NCI-H345 treated with DMSO at 0.1 percent for 48 hours (cell line): ENCODE measurements around the gene SERPINA3.
"Not testable (repeated sequence)": the region's sequence is repeated elsewhere in the genome, so short reads cannot be mapped to it uniquely, and the experiment has no call there.

ENCODE experiments used
- DNase-seq: peaks from one replicate; lab custom pipeline; 2025; ENCODE audit not compliant: unreplicated experiment; lab: John Stamatoyannopoulos, UW

SERPINA3 gene

DNA sequence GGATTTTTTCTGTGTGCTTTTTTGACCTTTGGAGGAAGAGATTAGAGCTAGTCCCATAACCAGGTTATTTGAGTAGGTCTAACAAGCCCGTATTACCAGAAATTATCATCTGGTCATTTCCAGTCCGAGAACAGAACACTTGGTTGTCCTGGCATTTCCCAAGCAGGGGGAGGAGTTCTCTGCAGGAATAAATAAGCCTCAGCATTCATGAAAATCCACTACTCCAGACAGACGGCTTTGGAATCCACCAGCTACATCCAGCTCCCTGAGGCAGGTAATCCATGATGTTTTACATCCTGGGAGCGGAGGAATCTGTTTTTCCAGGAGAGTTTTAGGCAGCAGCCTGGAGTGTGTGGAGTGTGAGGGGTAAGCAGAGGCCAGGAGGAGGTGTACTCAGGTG, at the start of gene SERPINA3:
Gene SERPINA3, plus strand, starts transcription at position 218 of the 400 bp plus-strand sequence. CDS start 2,051 bp downstream, outside the sequence.
- no peak for DNase-seq

DNA sequence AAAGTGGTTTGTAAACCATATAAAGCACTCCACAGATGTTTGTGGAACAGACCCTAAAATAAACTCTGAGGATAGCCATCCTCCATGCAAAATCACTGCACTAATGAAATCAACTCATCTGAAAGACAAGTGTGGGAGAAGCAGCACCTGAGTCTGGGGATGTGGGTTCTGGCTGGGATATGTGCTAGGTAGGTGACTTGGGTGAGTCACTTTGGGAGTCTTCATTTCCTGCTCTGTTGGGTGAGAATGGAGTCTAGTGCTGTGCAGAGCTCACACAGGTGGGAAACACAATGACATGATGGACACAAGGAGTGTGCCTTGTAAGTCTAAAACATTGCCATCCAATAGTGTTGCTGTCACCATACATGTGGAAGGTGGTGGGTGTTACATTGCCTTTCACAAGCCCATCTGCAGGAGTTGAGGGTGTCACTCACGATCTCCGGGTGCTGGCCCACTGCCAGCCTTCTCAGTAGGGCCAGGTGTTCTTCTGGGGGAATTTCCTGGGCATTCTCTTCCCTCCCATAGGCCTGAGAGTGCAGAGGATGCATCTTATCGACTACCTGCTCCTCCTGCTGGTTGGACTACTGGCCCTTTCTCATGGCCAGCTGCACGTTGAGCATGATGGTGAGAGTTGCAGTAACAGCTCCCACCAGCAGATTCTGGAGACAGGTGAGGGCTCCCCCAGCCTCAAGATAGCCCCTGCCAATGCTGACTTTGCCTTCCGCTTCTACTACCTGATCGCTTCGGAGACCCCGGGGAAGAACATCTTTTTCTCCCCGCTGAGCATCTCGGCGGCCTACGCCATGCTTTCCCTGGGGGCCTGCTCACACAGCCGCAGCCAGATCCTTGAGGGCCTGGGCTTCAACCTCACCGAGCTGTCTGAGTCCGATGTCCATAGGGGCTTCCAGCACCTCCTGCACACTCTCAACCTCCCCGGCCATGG, 49.0 kb upstream of the SERPINA3 start:
- DNase-seq = no peak

DNA sequence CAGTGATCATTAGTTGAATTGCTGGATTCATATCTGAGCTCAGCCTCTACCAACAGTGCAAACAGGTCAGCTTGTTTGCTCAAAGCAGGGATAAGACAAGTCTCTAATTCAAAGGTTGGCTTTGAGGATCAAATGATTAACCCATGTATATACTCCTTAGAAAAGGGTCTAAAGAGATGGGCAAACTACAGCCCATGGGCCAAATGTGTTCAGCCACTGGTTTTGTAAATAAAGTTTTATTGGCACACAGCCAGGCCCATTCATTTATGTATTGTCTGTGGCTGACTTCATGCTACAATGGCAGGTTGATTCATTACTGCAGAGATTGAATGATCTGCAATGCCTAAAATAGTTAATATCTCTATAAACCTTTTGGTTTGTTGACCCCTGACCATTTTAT, 47.8 kb upstream of the SERPINA3 start:
- no peak for DNase-seq

DNA sequence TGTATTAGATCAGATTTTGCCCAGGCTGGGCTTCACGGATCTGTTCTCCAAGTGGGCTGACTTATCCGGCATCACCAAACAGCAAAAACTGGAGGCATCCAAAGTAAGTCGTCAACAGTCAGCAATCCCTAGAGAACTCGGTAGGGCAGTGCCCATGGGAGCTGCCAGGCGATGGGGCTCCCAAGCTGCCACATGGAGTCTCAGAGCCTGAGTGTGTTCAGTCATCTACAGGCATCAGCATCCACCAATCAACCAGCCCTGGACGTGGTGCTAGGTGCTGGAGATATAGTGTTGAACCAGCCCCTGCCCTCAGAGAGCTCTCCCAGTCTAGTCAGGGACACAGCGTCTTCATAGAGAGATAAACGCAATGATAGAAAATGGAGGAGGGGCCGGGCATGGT, 44.0 kb upstream of the SERPINA3 start:
- DNase-seq = no peak

DNA sequence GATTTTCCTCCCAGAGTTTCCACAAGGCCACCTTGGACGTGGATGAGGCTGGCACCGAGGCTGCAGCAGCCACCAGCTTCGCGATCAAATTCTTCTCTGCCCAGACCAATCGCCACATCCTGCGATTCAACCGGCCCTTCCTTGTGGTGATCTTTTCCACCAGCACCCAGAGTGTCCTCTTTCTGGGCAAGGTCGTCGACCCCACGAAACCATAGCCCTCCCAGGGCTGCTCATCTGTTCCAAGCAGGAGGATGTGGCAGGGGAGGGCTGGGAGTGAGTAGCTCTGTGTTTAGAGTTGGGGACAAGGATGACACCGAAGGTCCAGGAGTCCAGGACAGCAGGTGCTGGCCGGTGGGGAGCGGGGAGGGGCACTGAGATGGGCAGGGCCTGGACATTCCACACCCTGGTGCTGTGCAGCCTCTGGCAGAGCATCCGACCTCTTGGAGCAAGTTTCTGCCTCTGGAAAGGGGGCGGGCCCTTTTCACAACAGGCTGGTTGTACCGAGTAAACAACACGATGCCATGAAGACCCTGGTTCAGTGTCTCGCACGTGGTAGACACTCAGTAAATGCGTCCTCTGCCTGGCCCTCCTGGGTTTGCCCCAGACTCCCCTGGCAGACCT, 42.7 kb upstream of the SERPINA3 start:
- DNase-seq = no peak

DNA sequence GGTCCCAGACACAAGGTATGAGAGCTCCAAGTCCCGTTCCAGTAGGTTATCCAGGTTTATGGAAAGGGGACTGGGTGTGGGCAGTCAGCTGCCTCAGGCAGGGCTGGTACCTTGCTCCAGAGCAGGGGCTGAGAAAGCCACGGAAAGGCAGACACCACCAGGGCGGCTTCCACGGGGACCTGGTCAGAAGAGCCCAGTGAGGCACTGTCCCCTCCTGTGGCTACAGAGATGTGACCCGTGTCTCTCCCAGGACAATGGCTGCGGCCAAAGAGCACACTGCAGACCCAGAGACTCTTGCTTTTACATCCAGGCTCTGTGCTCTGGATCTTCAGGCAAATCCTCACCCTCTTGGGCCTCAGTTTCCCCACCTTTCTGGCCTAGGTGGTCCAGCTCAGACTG, 42.2 kb upstream of the SERPINA3 start:
- DNase-seq = no peak

DNA sequence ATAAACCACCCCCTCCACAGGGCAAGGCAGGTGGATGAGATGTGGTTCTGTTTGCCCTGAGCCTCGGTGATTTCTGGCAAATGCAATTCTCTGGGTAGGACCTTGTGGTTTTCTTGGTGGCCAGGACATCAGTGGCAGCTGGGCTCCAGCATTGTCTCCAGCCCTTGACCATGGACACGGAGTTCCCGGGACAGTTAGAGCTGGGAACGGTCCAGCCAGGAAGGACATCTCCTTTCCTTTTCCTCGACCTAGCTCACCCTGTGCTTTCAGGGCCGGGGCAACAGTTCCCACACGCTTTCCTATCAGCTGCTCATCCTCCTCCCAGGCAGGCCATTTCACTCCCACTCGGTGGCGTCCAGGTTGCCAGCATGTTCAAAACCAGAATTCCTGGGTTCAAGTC, 41.8 kb upstream of the SERPINA3 start:
- no peak for DNase-seq

DNA sequence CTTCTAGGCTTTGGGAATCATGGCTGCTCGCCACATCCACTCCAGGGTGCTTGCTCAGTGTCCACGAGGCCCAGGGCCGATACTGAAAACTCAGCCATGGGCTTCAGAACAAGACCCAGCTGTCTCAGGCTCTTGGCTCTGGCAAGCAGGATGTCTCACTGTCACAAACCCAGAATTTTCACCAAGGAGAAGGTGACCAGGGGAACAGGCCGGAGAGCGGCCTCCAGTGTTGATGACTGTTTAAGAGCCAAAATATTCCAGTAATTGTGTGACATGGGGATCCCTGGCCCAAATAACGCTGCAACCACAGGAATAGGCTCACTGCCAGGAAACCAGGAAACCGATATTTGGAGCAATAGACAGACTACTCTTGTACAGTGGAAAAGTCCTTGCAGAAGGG, 40.8 kb upstream of the SERPINA3 start:
- DNase-seq = no peak

DNA sequence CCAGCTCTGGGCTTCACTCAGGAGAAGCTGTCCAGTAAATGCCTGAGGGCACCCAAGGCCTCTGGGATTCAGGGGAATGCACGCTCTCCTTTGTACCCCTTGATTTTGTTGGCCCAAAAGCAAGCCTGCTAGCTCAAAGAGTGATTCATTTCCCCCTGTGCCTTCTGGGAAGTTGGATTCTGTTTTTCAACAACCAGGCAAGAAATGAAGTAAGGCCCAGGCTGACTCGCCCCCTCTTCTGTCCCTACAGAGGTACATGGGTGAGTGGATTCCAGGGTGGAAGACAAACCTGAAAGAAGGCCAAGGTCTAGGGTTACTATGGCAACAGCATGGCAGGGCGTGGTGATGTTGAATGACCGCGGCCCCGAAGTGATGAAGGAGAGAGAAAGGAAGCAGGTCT, 40.2 kb upstream of the SERPINA3 start:
- no peak for DNase-seq

DNA sequence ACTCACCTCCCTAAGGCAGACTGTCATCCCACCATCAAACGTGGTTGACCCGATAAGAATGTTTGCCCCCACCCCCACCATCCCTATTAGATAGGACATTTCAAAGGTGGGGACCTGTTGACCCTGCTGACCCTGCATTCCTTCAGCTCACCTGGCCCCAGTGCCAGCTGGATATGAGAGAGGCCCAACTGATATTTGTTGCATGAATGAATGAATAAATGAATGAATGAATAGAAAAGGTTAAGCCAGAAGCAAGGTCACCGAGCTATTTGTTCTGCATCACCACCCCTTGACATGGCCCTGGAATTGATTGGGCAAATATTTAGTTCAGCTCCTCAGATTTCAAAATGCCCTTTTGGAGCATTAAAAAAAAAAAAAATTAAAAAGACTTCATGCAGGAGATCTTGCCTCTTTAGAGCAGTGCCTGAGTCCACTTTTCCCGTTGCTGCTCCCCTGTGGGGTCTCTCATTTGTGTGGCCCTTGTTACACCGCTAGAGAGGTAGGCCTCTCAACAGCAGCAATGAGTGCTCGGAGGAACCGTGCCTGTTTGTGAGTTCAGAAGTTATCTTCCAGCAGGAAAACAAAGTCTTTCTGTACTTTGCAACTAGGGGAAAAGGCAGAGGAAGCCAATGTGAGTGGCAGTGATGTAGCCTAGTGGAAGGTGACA, 39.4 kb upstream of the SERPINA3 start:
- no peak for DNase-seq

DNA sequence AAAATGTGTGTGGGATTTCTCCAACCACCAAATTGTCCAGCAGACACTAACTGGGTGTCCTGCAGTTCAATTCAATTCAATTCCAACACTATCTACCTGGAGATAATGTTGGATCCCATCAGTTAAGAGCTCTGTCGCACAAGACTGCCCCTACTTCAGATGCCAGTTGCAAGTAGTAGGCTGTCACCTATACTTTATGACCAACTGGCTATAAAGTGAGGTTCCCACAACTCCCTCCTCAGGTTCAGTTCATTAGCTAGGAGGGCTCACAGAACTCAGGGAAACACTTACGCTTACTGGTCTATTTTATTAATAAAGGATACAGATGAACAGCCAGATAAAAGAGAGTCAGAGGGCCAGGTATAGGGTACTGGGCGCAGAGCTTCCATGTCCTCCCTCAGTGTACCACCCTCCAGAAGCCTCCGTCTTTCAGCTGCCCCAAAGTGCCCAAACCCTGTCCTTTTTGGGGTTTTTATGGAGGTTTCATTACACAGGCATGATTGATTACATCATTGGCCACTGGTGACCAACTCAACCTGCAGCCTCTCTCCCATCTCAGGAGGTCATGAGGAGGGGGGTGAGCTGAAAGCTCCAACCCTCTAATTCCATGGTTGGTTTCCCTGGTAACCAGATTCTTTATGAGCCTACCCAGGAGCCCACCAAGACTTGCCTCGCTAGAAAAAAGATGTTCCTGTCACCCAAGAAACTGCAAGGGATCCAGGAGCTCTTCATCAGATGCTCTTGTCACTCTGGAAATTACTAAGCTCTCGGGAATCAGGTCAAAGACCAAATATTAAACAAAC, 38.5 kb upstream of the SERPINA3 start:
- DNase-seq = no peak

DNA sequence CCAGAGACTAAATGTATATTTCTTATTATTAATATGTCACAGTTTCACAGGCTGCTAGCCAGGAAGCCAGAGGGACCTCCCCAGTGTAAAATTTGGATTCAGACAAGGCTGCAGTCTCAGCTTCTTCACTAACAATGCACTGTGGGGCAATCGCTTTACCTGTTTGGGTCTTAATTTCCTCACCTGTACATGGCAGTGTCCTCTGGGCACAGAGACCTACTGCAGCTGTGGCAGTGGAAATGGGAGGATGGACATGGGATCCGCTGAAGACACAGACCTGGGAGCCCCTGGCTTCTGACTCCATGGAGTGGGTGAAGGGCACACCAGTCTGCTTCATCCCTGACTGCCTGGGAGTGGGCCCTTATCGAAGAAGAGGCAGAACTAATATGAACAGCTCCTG, 37.9 kb upstream of the SERPINA3 start:
- no peak for DNase-seq

DNA sequence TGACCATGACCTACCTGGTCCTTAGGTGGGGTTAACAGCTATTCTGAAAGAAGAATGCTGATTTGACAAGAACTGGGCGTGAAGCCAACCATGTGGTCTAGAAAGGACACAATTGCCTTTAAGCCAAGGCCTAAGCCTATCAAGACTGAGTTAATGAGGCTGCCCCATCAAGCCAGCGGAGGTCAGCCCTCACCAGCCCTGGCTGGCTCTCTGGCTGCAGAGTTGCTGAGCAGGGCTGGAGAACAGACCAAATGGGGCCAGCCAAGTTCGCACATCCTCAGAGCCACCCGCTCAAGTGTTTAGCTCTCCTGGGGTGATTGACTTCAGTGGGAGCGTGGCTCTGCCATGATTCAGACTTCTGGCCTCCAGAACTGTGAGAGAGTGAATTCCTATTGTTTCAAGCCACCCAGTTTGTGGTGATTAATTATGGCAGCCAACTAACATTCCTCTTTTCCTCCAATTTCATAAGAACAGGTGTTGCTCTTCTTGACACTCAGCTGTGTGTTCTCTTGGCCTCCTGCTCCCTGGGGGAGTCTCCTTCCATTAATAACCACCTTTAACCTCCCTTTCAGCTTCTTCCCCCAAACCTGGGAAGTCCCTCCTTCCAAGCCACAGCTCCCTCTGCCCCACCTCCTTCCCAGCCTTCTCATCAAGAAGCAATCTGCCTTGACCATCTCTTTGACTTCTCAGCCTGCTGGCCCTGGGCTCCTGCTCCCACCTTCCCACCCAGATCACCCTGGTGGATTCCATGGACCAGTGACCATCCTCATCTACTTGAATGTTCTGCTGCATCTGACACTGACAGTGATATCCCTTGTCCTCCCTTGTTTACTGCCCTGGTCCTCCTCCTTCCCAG, 36.2 kb upstream of the SERPINA3 start:
- no peak for DNase-seq

DNA sequence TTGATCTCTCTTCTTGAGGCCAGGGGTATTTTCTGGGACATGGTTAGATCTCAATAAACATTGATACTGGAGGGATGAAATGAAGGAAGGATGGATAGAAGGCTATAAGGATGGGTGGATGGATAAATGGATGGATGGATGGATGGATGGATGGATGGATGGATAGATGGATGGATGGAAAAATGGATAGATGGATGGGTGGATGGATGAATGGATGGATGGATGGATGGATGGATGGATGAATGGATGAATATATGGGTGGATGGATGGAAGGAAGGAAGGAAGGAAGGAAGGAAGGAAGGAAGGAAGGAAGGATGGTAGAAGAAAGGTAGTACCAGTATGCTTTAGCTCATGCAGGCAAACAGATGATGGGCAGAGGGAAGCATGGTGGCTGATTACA, 34.7 kb upstream of the SERPINA3 start:
- not testable (repeated sequence) for DNase-seq

DNA sequence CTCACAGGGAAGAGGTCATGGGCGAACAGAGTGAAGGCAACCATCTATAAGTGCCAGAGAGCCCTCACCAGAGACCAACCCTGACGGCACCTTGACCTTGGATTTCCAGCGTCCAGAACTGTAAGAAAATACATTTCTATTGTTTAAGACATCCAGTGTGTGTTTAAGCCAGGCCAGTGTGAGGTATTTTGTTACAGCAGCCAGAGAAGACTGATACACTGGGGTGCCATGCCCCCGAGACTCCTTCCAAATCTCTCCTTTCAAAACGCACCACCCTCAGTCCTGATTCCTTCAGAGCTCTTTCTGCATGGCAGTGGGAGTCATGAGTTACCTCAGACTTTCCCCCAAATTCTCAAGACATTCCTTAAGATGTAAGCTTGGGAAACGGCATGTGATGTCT, 33.5 kb upstream of the SERPINA3 start:
- no peak for DNase-seq

DNA sequence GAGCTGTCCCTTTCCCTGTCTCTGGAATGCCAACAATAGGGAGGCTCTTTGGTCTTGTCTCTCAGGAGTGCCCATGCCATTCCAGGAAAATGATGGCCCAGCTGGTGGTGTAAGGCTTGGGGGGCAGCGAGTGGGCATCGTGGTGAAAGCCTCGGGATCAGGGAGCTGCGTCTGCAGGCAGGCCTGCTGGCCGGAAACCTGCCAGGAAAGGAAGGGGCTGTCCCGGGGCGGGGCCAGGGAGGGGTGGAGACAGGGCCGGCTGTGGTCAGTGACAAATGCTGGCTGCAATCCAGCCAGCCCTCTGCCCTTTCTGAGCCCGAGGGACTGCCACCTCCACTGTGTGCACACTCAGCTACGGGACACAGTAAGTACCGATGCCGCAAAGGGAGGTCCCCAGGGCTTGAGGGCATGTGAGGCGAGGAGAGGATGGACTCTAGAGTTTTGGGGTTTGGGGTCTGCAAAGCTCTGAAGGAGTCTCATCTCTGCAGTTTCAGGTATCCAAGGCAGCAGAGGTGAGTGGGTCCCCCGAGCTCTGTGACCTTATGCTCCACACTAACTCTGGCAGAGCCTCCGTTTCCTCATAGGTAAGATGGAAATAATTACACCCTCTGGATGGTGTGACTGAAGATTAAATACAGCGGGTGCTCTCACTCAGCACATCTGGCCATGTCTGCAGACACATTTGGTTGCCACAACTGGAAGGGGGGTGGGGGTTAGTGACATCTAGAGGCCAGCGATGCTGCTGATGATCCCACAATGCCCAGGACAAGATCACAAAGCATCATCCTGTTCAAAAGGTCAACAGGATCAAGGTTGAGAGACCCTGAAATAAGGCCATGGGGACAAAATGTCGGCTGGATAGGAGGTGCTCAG, 30.8 kb upstream of the SERPINA3 start, which contains the start of gene SERPINA5:
Gene SERPINA5, plus strand, starts transcription at position 300 of the 873 bp plus-strand sequence. CDS start 5,937 bp downstream, outside the sequence.
- DNase-seq = no peak

DNA sequence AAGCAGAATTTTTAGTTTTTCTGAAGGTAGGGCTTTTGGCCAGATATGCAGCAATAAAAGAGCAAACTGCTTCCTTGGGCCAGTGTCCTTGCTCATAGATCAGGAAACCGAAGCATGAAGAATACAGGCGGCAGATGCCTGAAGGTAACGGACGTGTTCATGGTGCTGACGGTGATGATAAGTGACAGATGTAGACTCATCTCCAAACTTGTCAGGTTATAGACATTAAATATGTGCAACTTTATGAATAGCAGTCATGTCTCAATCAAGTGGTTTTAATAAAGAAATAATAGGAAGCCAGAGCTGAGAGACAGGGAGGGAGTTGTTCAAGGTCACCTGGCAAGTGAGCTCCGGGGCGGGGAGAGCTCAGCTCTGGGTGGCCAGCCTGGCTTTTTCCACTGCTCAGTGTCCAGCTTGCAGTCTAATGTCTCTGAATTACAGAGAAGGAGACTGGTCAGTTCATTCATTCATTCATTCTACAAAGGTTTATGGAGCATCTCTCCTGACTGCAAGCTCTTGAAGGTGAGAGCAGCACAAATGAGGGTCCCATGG, 29.9 kb upstream of the SERPINA3 start:
- DNase-seq = no peak

DNA sequence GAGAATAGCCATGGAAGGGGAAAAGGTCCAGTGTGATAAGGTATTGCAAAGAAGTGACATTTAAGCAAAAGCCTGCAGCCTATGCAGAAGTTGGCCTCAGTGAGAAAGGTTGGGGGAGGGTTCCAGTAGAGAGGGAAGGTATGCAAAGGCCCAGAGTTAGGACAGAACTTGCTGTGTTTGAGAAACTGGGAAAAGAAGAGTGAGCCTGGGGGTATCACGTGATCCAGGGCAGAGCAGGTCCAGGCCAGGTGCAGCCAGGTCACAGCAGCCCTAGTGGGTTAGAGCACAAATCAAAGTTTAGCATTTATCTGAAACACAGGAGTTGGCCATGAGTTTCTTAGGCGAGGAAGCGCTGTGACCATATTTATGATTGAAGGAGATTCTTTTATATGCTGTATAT, 29.3 kb upstream of the SERPINA3 start:
- no peak for DNase-seq

DNA sequence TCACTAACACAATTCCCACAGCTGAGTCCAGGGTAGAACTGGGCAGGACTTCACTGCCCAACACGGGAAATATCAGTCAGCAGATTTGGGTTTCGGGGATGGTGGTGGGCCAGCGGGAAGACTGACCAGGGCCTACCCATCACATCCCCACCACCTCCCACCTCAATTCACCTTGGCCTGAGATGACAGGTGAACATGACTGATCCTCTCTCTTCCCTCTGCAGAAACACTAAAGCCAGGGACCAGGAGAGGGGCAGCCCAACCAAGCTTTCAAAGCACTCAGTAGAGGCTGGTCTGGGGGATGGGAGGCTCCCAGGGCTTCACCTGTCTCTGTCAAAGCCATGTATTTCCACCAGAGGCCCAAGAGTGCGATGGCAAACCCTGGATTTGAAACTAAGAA, 28.6 kb upstream of the SERPINA3 start:
- no peak for DNase-seq
